HEK293 (cell line): Measurements from ENCODE around the gene AP3D1.
A peak's percentile ranks its signal among the peaks of the same experiment; 100 is the strongest.

ENCODE experiments used
- GLI2 ChIP-seq: fragments of 450-650 bp; formaldehyde crosslinking; IDR thresholded peaks from 2 replicates; pipeline ENCODE4; 2017; ENCODE audit warnings: missing biosample characterization, missing genetic modification characterization, low read depth, borderline replicate concordance
- GLIS2 ChIP-seq: fragments of 450-650 bp; formaldehyde crosslinking; IDR thresholded peaks from 2 replicates; pipeline ENCODE4 v1.5.1; 2016; ENCODE audit warnings: missing biosample characterization, missing genetic modification characterization
- REPIN1 ChIP-seq: fragments of 450-650 bp; formaldehyde crosslinking; IDR thresholded peaks from 2 replicates; pipeline ENCODE4 v1.5.1; 2017; ENCODE audit warnings: missing biosample characterization, missing genetic modification characterization, low read depth
- SCRT1 ChIP-seq: fragments of 450-650 bp; formaldehyde crosslinking; IDR thresholded peaks from 2 replicates; pipeline ENCODE4 v1.5.1; 2016; ENCODE audit warnings: missing biosample characterization, missing genetic modification characterization, borderline replicate concordance
- WT1 ChIP-seq: fragments of 450-650 bp; formaldehyde crosslinking; IDR thresholded peaks from 2 replicates; pipeline ENCODE4 v1.5.1; 2016; ENCODE audit warnings: missing biosample characterization, missing genetic modification characterization
- ZBTB21 ChIP-seq: fragments of 450-650 bp; formaldehyde crosslinking; IDR thresholded peaks from 2 replicates; pipeline ENCODE4 v1.5.1; 2017; ENCODE audit warnings: missing biosample characterization, missing genetic modification characterization
- ZNF112 ChIP-seq: fragments of 450-650 bp; formaldehyde crosslinking; IDR thresholded peaks from 2 replicates; pipeline ENCODE4 v1.5.0; 2017; ENCODE audit warnings: missing biosample characterization, missing genetic modification characterization
- ZNF155 ChIP-seq: fragments of 450-650 bp; formaldehyde crosslinking; IDR thresholded peaks from 2 replicates; pipeline ENCODE4 v1.5.1; 2016; ENCODE audit warnings: missing biosample characterization, missing genetic modification characterization
- ZNF184 ChIP-seq: fragments of 450-650 bp; IDR thresholded peaks from 2 replicates; pipeline ENCODE4 v1.5.1; 2018; ENCODE audit warnings: missing biosample characterization, mild to moderate bottlenecking, missing genetic modification characterization
- ZNF202 ChIP-seq: fragments of 450-650 bp; formaldehyde crosslinking; IDR thresholded peaks from 2 replicates; pipeline ENCODE4 v1.5.1; 2016; ENCODE audit warnings: missing biosample characterization, missing genetic modification characterization, borderline replicate concordance
- ZNF223 ChIP-seq: fragments of 450-650 bp; formaldehyde crosslinking; IDR thresholded peaks from 2 replicates; pipeline ENCODE4 v1.5.1; 2016; ENCODE audit warnings: missing biosample characterization, missing genetic modification characterization
- ZNF549 ChIP-seq: fragments of 450-650 bp; IDR thresholded peaks from 2 replicates; pipeline ENCODE4 v1.5.1; 2018; ENCODE audit warnings: missing biosample characterization, missing genetic modification characterization, mild to moderate bottlenecking, inconsistent platforms, moderate library complexity
- ZNF658 ChIP-seq: fragments of 450-650 bp; formaldehyde crosslinking; IDR thresholded peaks from 2 replicates; pipeline ENCODE4; 2016; ENCODE audit warnings: missing biosample characterization, missing genetic modification characterization
- ZNF707 ChIP-seq: fragments of 450-650 bp; formaldehyde crosslinking; IDR thresholded peaks from 2 replicates; pipeline ENCODE4 v1.5.1; 2016; ENCODE audit warnings: missing biosample characterization, missing genetic modification characterization
- ZNF777 ChIP-seq: fragments of 450-650 bp; formaldehyde crosslinking; IDR thresholded peaks from 2 replicates; pipeline ENCODE4 v1.5.1; 2017; ENCODE audit warnings: missing biosample characterization, missing genetic modification characterization, borderline replicate concordance
- ZNF837 ChIP-seq: fragments of 450-650 bp; formaldehyde crosslinking; IDR thresholded peaks from 2 replicates; pipeline ENCODE4 v1.5.1; 2016; ENCODE audit warnings: missing biosample characterization, missing genetic modification characterization
- TF ChIP-seq, protein P1 (sequence below): fragments of 450-650 bp; formaldehyde crosslinking; conservative IDR thresholded peaks from 2 replicates; pipeline ENCODE4 v1.5.1; 2016; ENCODE audit warnings: low read depth, missing biosample characterization, missing genetic modification characterization
- TF ChIP-seq, protein P2 (sequence below): fragments of 450-650 bp; formaldehyde crosslinking; IDR thresholded peaks from 2 replicates; pipeline ENCODE4; 2016; ENCODE audit warnings: missing biosample characterization, missing genetic modification characterization
- TF ChIP-seq, protein P3 (sequence below): fragments of 450-650 bp; formaldehyde crosslinking; IDR thresholded peaks from 2 replicates; pipeline ENCODE4 v1.5.1; 2016; ENCODE audit warnings: missing biosample characterization, missing genetic modification characterization
- TF ChIP-seq, protein P4 (sequence below): fragments of 450-650 bp; formaldehyde crosslinking; IDR thresholded peaks from 2 replicates; pipeline ENCODE4 v1.5.1; 2016; ENCODE audit warnings: missing biosample characterization, missing genetic modification characterization, borderline replicate concordance
- TF ChIP-seq, protein P5 (sequence below): fragments of 450-650 bp; formaldehyde crosslinking; IDR thresholded peaks from 2 replicates; pipeline ENCODE4 v1.5.1; 2016; ENCODE audit warnings: missing biosample characterization, missing genetic modification characterization, low read depth
- TF ChIP-seq, protein P6 (sequence below): fragments of 450-650 bp; formaldehyde crosslinking; IDR thresholded peaks from 2 replicates; pipeline ENCODE4 v1.5.1; 2016; ENCODE audit warnings: missing biosample characterization, missing genetic modification characterization
- TF ChIP-seq, protein P7 (sequence below): fragments of 450-650 bp; formaldehyde crosslinking; IDR thresholded peaks from 2 replicates; pipeline ENCODE4 v1.5.1; 2017; ENCODE audit warnings: missing biosample characterization, missing genetic modification characterization

Gene AP3D1

DNA sequence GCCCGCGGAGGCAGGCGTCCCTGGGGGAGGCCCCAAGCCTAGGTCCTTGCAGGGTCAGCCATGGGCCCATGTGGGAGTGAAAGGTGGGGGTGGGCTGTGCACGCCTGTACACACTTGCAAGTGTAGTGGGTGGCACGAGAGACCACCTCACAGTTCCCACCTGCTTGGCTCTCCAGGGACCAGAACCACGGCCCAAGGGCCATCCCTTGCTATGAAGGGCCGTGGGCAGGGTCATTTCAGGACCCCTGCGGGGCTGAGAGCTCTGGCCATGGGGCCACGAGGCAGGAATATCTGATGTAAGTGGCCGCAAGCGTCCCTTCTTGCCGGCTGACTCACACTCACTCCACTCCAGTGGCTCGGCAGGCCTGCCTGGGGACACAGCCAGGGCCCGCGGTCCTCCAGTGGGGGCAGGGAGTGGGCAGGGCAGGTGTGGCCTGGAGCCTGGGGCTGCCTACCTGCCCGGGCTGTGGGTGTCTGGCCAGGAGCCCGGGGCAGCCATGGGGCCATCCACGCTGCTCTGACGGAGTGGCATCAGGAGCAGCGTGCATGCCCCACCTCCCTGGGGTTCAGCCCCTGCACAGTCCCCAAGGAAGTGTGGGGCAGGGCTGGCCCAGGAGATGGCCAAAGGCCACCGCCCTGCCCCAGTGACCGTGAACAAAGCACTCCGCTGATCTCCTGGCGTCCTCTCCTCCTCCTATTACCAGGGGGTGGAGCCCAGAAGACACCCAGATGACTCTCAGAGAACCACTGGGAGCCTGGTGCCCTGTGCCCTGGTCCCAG lies 91.8 kb downstream of the AP3D1 start (continued):
- TF ChIP-seq, protein P1, sequence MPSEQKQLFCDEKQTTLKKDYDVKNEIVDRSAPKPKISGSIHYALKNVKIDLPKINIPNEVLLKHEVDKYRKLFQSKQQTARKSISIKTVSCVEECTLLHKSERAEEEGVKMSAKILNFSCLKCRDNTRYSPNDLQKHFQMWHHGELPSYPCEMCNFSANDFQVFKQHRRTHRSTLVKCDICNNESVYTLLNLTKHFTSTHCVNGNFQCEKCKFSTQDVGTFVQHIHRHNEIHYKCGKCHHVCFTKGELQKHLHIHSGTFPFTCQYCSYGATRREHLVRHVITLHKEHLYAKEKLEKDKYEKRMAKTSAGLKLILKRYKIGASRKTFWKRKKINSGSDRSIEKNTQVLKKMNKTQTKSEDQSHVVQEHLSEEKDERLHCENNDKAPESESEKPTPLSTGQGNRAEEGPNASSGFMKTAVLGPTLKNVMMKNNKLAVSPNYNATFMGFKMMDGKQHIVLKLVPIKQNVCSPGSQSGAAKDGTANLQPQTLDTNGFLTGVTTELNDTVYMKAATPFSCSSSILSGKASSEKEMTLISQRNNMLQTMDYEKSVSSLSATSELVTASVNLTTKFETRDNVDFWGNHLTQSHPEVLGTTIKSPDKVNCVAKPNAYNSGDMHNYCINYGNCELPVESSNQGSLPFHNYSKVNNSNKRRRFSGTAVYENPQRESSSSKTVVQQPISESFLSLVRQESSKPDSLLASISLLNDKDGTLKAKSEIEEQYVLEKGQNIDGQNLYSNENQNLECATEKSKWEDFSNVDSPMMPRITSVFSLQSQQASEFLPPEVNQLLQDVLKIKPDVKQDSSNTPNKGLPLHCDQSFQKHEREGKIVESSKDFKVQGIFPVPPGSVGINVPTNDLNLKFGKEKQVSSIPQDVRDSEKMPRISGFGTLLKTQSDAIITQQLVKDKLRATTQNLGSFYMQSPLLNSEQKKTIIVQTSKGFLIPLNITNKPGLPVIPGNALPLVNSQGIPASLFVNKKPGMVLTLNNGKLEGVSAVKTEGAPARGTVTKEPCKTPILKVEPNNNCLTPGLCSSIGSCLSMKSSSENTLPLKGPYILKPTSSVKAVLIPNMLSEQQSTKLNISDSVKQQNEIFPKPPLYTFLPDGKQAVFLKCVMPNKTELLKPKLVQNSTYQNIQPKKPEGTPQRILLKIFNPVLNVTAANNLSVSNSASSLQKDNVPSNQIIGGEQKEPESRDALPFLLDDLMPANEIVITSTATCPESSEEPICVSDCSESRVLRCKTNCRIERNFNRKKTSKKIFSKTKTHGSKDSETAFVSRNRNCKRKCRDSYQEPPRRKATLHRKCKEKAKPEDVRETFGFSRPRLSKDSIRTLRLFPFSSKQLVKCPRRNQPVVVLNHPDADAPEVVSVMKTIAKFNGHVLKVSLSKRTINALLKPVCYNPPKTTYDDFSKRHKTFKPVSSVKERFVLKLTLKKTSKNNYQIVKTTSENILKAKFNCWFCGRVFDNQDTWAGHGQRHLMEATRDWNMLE, result no peak
- no peak for TF ChIP-seq ZNF112 (tag by site-specific recombination)
- no peak for TF ChIP-seq ZNF155 (tag by site-specific recombination)
- TF ChIP-seq ZNF658 (tag by site-specific recombination), result no peak
- no peak for TF ChIP-seq ZNF777 (tag by site-specific recombination)
- TF ChIP-seq, protein P2, sequence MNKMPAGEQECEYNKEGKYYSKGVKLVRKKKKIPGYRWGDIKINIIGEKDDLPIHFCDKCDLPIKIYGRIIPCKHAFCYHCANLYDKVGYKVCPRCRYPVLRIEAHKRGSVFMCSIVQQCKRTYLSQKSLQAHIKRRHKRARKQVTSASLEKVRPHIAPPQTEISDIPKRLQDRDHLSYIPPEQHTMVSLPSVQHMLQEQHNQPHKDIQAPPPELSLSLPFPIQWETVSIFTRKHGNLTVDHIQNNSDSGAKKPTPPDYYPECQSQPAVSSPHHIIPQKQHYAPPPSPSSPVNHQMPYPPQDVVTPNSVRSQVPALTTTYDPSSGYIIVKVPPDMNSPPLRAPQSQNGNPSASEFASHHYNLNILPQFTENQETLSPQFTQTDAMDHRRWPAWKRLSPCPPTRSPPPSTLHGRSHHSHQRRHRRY (tag by site-specific recombination), result no peak
- TF ChIP-seq REPIN1 (tag by site-specific recombination), result no peak
- TF ChIP-seq ZNF184, result no peak
- TF ChIP-seq ZNF549 (tag by site-specific recombination), result no peak
- TF ChIP-seq, protein P3, sequence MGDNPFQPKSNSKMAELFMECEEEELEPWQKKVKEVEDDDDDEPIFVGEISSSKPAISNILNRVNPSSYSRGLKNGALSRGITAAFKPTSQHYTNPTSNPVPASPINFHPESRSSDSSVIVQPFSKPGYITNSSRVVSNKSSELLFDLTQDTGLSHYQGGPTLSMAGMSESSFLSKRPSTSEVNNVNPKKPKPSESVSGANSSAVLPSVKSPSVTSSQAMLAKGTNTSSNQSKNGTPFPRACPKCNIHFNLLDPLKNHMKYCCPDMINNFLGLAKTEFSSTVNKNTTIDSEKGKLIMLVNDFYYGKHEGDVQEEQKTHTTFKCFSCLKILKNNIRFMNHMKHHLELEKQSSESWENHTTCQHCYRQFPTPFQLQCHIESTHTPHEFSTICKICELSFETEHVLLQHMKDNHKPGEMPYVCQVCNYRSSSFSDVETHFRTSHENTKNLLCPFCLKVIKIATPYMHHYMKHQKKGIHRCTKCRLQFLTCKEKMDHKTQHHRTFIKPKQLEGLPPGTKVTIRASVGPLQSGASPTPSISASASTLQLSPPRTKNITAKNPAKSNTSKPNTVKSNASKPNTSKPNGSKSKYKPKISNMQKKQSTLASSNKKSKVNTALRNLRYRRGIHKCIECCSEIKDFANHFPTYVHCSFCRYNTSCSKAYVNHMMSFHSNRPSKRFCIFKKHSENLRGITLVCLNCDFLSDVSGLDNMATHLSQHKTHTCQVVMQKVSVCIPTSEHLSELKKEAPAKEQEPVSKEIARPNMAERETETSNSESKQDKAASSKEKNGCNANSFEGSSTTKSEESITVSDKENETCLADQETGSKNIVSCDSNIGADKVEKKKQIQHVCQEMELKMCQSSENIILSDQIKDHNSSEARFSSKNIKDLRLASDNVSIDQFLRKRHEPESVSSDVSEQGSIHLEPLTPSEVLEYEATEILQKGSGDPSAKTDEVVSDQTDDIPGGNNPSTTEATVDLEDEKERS (tag by site-specific recombination), result no peak
- no peak for TF ChIP-seq WT1 (tag by site-specific recombination)
- TF ChIP-seq ZNF223 (tag by site-specific recombination), result no peak
- TF ChIP-seq, protein P4, sequence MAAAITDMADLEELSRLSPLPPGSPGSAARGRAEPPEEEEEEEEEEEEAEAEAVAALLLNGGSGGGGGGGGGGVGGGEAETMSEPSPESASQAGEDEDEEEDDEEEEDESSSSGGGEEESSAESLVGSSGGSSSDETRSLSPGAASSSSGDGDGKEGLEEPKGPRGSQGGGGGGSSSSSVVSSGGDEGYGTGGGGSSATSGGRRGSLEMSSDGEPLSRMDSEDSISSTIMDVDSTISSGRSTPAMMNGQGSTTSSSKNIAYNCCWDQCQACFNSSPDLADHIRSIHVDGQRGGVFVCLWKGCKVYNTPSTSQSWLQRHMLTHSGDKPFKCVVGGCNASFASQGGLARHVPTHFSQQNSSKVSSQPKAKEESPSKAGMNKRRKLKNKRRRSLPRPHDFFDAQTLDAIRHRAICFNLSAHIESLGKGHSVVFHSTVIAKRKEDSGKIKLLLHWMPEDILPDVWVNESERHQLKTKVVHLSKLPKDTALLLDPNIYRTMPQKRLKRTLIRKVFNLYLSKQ, result no peak
- TF ChIP-seq GLI2 (tag by site-specific recombination), result no peak
- no peak for TF ChIP-seq ZNF707 (tag by site-specific recombination)
- TF ChIP-seq ZNF837 (tag by site-specific recombination), result no peak
- TF ChIP-seq ZNF202 (tag by site-specific recombination), result no peak
- TF ChIP-seq GLIS2, result peak; percentile 87
- no peak for TF ChIP-seq SCRT1 (tag by site-specific recombination)
- TF ChIP-seq ZBTB21 (tag by site-specific recombination), result no peak
- TF ChIP-seq, protein P5, sequence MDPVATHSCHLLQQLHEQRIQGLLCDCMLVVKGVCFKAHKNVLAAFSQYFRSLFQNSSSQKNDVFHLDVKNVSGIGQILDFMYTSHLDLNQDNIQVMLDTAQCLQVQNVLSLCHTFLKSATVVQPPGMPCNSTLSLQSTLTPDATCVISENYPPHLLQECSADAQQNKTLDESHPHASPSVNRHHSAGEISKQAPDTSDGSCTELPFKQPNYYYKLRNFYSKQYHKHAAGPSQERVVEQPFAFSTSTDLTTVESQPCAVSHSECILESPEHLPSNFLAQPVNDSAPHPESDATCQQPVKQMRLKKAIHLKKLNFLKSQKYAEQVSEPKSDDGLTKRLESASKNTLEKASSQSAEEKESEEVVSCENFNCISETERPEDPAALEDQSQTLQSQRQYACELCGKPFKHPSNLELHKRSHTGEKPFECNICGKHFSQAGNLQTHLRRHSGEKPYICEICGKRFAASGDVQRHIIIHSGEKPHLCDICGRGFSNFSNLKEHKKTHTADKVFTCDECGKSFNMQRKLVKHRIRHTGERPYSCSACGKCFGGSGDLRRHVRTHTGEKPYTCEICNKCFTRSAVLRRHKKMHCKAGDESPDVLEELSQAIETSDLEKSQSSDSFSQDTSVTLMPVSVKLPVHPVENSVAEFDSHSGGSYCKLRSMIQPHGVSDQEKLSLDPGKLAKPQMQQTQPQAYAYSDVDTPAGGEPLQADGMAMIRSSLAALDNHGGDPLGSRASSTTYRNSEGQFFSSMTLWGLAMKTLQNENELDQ (tag by site-specific recombination), result no peak
- TF ChIP-seq, protein P6, sequence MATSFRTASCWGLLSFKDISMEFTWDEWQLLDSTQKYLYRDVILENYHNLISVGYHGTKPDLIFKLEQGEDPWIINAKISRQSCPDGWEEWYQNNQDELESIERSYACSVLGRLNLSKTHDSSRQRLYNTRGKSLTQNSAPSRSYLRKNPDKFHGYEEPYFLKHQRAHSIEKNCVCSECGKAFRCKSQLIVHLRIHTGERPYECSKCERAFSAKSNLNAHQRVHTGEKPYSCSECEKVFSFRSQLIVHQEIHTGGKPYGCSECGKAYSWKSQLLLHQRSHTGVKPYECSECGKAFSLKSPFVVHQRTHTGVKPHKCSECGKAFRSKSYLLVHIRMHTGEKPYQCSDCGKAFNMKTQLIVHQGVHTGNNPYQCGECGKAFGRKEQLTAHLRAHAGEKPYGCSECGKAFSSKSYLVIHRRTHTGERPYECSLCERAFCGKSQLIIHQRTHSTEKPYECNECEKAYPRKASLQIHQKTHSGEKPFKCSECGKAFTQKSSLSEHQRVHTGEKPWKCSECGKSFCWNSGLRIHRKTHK (tag by site-specific recombination), result no peak
- TF ChIP-seq, protein P7, sequence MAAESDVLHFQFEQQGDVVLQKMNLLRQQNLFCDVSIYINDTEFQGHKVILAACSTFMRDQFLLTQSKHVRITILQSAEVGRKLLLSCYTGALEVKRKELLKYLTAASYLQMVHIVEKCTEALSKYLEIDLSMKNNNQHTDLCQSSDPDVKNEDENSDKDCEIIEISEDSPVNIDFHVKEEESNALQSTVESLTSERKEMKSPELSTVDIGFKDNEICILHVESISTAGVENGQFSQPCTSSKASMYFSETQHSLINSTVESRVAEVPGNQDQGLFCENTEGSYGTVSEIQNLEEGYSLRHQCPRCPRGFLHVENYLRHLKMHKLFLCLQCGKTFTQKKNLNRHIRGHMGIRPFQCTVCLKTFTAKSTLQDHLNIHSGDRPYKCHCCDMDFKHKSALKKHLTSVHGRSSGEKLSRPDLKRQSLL, result no peak
